Measurements from ENCODE around the gene TRAPPC5. TPM values are rescaled to one million over a fixed set of nuclear protein-coding genes. Genes with fewer than 3 reads are reported as not detected.

Gene TRAPPC5
- total and polyA plus RNA-seq, 10 of the 15 experiments (the other 5 are each of a cell fraction or from before 2014, with no cell fraction given), result 4.2 to 210 (median 89.1) TPM

- Histone ChIP-seq H3K27me3 (replicated peaks in 1 of 2; ENCODE audit: control insufficient read depth in 2 of 2, insufficient read depth in 2 of 2, low read length in 1 of 2) (peaks cover 4 to 7% of the 10 kb centered on the region in 2 experiments; a peak in 3 of 4 replicates), H3K4me3 (no peak overlapping the region), H3K36me3 (ENCODE audit: control insufficient read depth in 2 of 2, insufficient read depth in 2 of 2, low read length in 1 of 2) (no peaks in the 10 kb centered on the region), H2AFZ (ENCODE audit: control insufficient read depth, low read depth, low read length) (no peak overlapping the region), H3K4me2 (ENCODE audit: control insufficient read depth, insufficient read depth) (0 out of 2 replicates have a peak overlapping the region, but pooled peaks have one; percentile 11), H3K27ac (ENCODE audit: control insufficient read depth, insufficient read depth) (no peak overlapping the region), H3K9me3 (replicated peaks; ENCODE audit: control insufficient read depth, insufficient read depth, low read length) (no peaks in the 10 kb centered on the region), H3K79me2 (ENCODE audit: control insufficient read depth, insufficient read depth, low read length) (no peaks in the 10 kb centered on the region), H4K20me1 (ENCODE audit: control insufficient read depth, insufficient read depth) (no peaks in the 10 kb centered on the region), H3K9ac (ENCODE audit: control insufficient read depth, insufficient read depth, low read length) (no peak overlapping the region), H3K4me1 (ENCODE audit: control insufficient read depth, insufficient read depth, low read length) (no peaks in the 10 kb centered on the region; the same call in 1 of the 2 replicates)
- in situ Hi-C loops (cut with MboI) (no loop called here), intact Hi-C loops (cut with micrococcal nuclease; ENCODE audit: unreplicated experiment) (loop anchor here (10.0 kb wide), 1 partner anchor 285 kb away; no protein-coding TSS in a partner anchor)
- 4% methylated on average over 37 of the region's 43 CpGs for WGBS (ENCODE audit: insufficient coverage, insufficient replicate concordance, low lambda C conversion rate, missing lambda C conversion rate)
- DNase-seq (ENCODE audit: low read depth, low spot score) (no peak), ATAC-seq (no peak), FAIRE-seq (no peak)
- ChIA-PET POLR2A (no interaction called here), RAD21 (ENCODE audit: unreplicated experiment) (no interaction called here), SMC1A (ENCODE audit: uncharacterized antibody, unreplicated experiment) (interaction anchor here (0.7 kb wide), 1 partner anchor 12 kb away, joined by 3 read pairs; no protein-coding TSS in a partner anchor), CTCF (no interaction called here)
- no peak for TF ChIP-seq MAX (IDR thresholded peaks at IDR 0.05; ENCODE audit: low read depth, low read length)
- BruUV-seq (replicated peaks), result no TSS peak
These were observed 10.4 kb upstream of the TRAPPC5 start for GRCh38 chr19:7670150-7670783.

GRCh38 chr19:7670790-7671189 is 9.8 kb upstream of the TRAPPC5 start:
- FAIRE-seq (no peak), DNase-seq (ENCODE audit: low read depth, low spot score) (no peak), ATAC-seq (no peak)
- intact Hi-C loops (cut with micrococcal nuclease; ENCODE audit: unreplicated experiment) (loop anchor here (10.0 kb wide), 1 partner anchor 286 kb away; no protein-coding TSS in a partner anchor), in situ Hi-C loops (cut with MboI) (no loop called here)
- no peak overlapping the region for H2AFZ ChIP-seq (ENCODE audit: control insufficient read depth, low read depth, low read length)
- no peaks in the 10 kb centered on the region for H3K79me2 ChIP-seq (ENCODE audit: control insufficient read depth, insufficient read depth, low read length)
- H3K9ac ChIP-seq (ENCODE audit: control insufficient read depth, insufficient read depth, low read length), result no peak overlapping the region
- no peak overlapping the region for H3K4me2 ChIP-seq (ENCODE audit: control insufficient read depth, insufficient read depth)
- ChIA-PET POLR2A (no interaction called here), SMC1A (ENCODE audit: uncharacterized antibody, unreplicated experiment) (no interaction called here), CTCF (interaction anchor here (0.7 kb wide), 1 partner anchor 30 kb away, joined by 3 read pairs; no protein-coding TSS in a partner anchor), RAD21 (ENCODE audit: unreplicated experiment) (no interaction called here)
- no peaks in the 10 kb centered on the region for H4K20me1 ChIP-seq (ENCODE audit: control insufficient read depth, insufficient read depth)
- no peaks in the 10 kb centered on the region for H3K36me3 ChIP-seq (ENCODE audit: control insufficient read depth in 2 of 2, insufficient read depth in 2 of 2, low read length in 1 of 2)
- no peak overlapping the region for H3K4me3 ChIP-seq
- peaks cover 4 to 7% of the 10 kb centered on the region in 2 experiments; a peak in 3 of 4 replicates for H3K27me3 ChIP-seq (replicated peaks in 1 of 2; ENCODE audit: control insufficient read depth in 2 of 2, insufficient read depth in 2 of 2, low read length in 1 of 2)
- H3K4me1 ChIP-seq (ENCODE audit: control insufficient read depth, insufficient read depth, low read length), result peaks cover 5% of the 10 kb centered on the region
- no peak overlapping the region for H3K27ac ChIP-seq (ENCODE audit: control insufficient read depth, insufficient read depth)
- 12% methylated on average over 9 of the region's 9 CpGs for WGBS (ENCODE audit: insufficient coverage, insufficient replicate concordance, low lambda C conversion rate, missing lambda C conversion rate)
- no peaks in the 10 kb centered on the region; the same call in 2 of the 3 replicates for H3K9me3 ChIP-seq (replicated peaks; ENCODE audit: control insufficient read depth, insufficient read depth, low read length)
- BruUV-seq (replicated peaks), result no TSS peak
- no peak for TF ChIP-seq SMAD5 (IDR thresholded peaks at IDR 0.05; ENCODE audit: low read depth)
- TF ChIP-seq, protein P1, sequence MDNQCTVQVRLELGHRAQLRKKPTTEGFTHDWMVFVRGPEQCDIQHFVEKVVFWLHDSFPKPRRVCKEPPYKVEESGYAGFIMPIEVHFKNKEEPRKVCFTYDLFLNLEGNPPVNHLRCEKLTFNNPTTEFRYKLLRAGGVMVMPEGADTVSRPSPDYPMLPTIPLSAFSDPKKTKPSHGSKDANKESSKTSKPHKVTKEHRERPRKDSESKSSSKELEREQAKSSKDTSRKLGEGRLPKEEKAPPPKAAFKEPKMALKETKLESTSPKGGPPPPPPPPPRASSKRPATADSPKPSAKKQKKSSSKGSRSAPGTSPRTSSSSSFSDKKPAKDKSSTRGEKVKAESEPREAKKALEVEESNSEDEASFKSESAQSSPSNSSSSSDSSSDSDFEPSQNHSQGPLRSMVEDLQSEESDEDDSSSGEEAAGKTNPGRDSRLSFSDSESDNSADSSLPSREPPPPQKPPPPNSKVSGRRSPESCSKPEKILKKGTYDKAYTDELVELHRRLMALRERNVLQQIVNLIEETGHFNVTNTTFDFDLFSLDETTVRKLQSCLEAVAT (IDR thresholded peaks at IDR 0.05), result no peak
- TF ChIP-seq BCLAF1 (IDR thresholded peaks at IDR 0.05), result no peak
- no peak for TF ChIP-seq CBX5 (IDR thresholded peaks at IDR 0.05; ENCODE audit: low read depth)
- no peak for TF ChIP-seq YBX1 (IDR thresholded peaks at IDR 0.05)
- no peak for TF ChIP-seq BACH1 (IDR thresholded peaks at IDR 0.05; ENCODE audit: borderline replicate concordance)
- no peak for TF ChIP-seq E4F1 (IDR thresholded peaks at IDR 0.05; ENCODE audit: borderline replicate concordance, partially characterized antibody)

All from GM12878 (cell line).